Stimulated activated CD4-positive, alpha-beta T cell treated with anti-CD3 and anti-CD28 coated beads, Interleukin-4, amount 100 ng/mL, for 24 hours (primary cell): ENCODE results near the gene NEAT1.

ENCODE experiments used
- DNase-seq: peaks from one replicate; pipeline ENCODE4 v3.0.0-alpha.2; 2020

NEAT1 gene

GRCh38 chr11:65390099-65390941 is 32.3 kb upstream of the NEAT1 start:
- no peak for DNase-seq

GRCh38 chr11:65390996-65391395 is 31.6 kb upstream of the NEAT1 start:
- no peak for DNase-seq

- no peak for DNase-seq
Measured at GRCh38 chr11:65392186-65392829, 30.3 kb upstream of the NEAT1 start.

GRCh38 chr11:65392899-65393298 is 29.7 kb upstream of the NEAT1 start:
- no peak for DNase-seq

- no peak for DNase-seq
Measured at GRCh38 chr11:65393513-65394079, 29.0 kb upstream of the NEAT1 start.

GRCh38 chr11:65394125-65394536 is 28.5 kb upstream of the NEAT1 start:
- DNase-seq: no peak

GRCh38 chr11:65395961-65396530 is 26.6 kb upstream of the NEAT1 start:
- no peak for DNase-seq

GRCh38 chr11:65396769-65397745 is 25.5 kb upstream of the NEAT1 start:
- DNase-seq: no peak

- DNase-seq: no peak
Measured at GRCh38 chr11:65398362-65398910, 24.2 kb upstream of the NEAT1 start.

- no peak for DNase-seq
Measured at GRCh38 chr11:65399249-65399648, 23.3 kb upstream of the NEAT1 start.

GRCh38 chr11:65399845-65400244 is 22.8 kb upstream of the NEAT1 start:
- DNase-seq: no peak

GRCh38 chr11:65400307-65401072 is 22.1 kb upstream of the NEAT1 start:
- DNase-seq: no peak

GRCh38 chr11:65401073-65401802 is 21.4 kb upstream of the NEAT1 start:
- no peak for DNase-seq

- no peak for DNase-seq
Measured at GRCh38 chr11:65401803-65402248, 20.8 kb upstream of the NEAT1 start.

- no peak for DNase-seq
Measured at GRCh38 chr11:65402790-65403189, 19.8 kb upstream of the NEAT1 start.

GRCh38 chr11:65403607-65404121 is 18.9 kb upstream of the NEAT1 start:
- DNase-seq: no peak

- no peak for DNase-seq
Measured at GRCh38 chr11:65404210-65404609, 18.4 kb upstream of the NEAT1 start.

- DNase-seq: no peak
Measured at GRCh38 chr11:65404638-65405339, 17.8 kb upstream of the NEAT1 start.

- no peak for DNase-seq
Measured at GRCh38 chr11:65410936-65411680, 11.5 kb upstream of the NEAT1 start.
